HepG2 (cell line): ENCODE results near the gene CRIM1. TPM values are rescaled to one million over a fixed set of nuclear protein-coding genes. Genes with fewer than 3 reads are reported as not detected.

ENCODE experiments used
- ARNT2 ChIP-seq: sonication (generic); formaldehyde crosslinking; IDR thresholded peaks from 2 replicates; pipeline ENCODE4 v1.8.0; 2022; ENCODE audit warnings: mild to moderate bottlenecking, low read depth, missing genetic modification reagents, moderate library complexity
- BCL3 ChIP-seq: sonication (generic); formaldehyde crosslinking; IDR thresholded peaks from 2 replicates; pipeline ENCODE4 v1.5.1; 2020; ENCODE audit warnings: mild to moderate bottlenecking, missing genetic modification reagents, moderate library complexity
- CENPX ChIP-seq: sonication (generic); formaldehyde crosslinking; IDR thresholded peaks from 2 replicates; pipeline ENCODE4 v1.9.0; 2021; ENCODE audit warnings: mild to moderate bottlenecking, missing genetic modification reagents, moderate library complexity
- ERF ChIP-seq: IDR thresholded peaks from 2 replicates; pipeline ENCODE4 v1.6.1; 2018; ENCODE audit warnings: missing biosample characterization, missing genetic modification reagents
- HMG20B ChIP-seq: conservative IDR thresholded peaks from 2 replicates; pipeline ENCODE4 v1.6.1; 2016; ENCODE audit warnings: missing genetic modification reagents, missing compliant biosample characterization
- KLF15 ChIP-seq: sonication (generic); formaldehyde crosslinking; IDR thresholded peaks from 2 replicates; pipeline ENCODE4 v1.8.1; 2023; ENCODE audit warnings: borderline replicate concordance, mild to moderate bottlenecking, inconsistent platforms, missing genetic modification reagents, mixed read lengths
- LCORL ChIP-seq, 2 experiments: fragments of 450-650 bp in 1 of 2; sonication (generic) in 1 of 2; formaldehyde crosslinking in 1 of 2; IDR thresholded peaks; 2 replicates each; pipeline versions ENCODE4 v1.5.0 to v1.6.1; 2017 to 2020; ENCODE audit warnings: antibody characterized with exemption in 1 of 2, missing genetic modification reagents in 1 of 2
- MAX ChIP-seq: IDR thresholded peaks from 2 replicates; pipeline ENCODE4 v1.6.1; 2012; ENCODE audit warnings: inconsistent platforms
- RCOR2 ChIP-seq: IDR thresholded peaks from 2 replicates; pipeline ENCODE4 v1.6.1; 2016; ENCODE audit warnings: missing biosample characterization, missing genetic modification reagents
- REXO4 ChIP-seq: sonication (generic); formaldehyde crosslinking; IDR thresholded peaks from 2 replicates; pipeline ENCODE4 v1.8.0; 2022; ENCODE audit warnings: missing genetic modification reagents, mild to moderate bottlenecking, borderline replicate concordance
- SAP130 ChIP-seq: IDR thresholded peaks from 2 replicates; pipeline ENCODE4 v1.6.1; 2016; ENCODE audit warnings: low read depth
- SNAPC4 ChIP-seq: sonication (generic); formaldehyde crosslinking; IDR thresholded peaks from 2 replicates; pipeline ENCODE4 v1.4.0; 2020; ENCODE audit warnings: mild to moderate bottlenecking, missing genetic modification reagents
- TFDP1 ChIP-seq: IDR thresholded peaks from 2 replicates; pipeline ENCODE4 v1.6.1; 2016; ENCODE audit warnings: missing compliant biosample characterization, missing genetic modification reagents, borderline replicate concordance
- YEATS2 ChIP-seq: sonication (generic); formaldehyde crosslinking; IDR thresholded peaks from 2 replicates; pipeline ENCODE4 v1.4.0; 2020; ENCODE audit warnings: missing genetic modification reagents, borderline replicate concordance
- ZBTB25 ChIP-seq: IDR thresholded peaks from 2 replicates; pipeline ENCODE4 v1.6.1; 2018; ENCODE audit warnings: missing genetic modification reagents
- ZGPAT ChIP-seq: IDR thresholded peaks from 2 replicates; pipeline ENCODE4 v1.6.1; 2016; ENCODE audit warnings: mild to moderate bottlenecking
- ZNF746 ChIP-seq: sonication (generic); formaldehyde crosslinking; IDR thresholded peaks from 2 replicates; pipeline ENCODE4 v1.8.0; 2022; ENCODE audit warnings: mild to moderate bottlenecking, missing genetic modification reagents
- ZZZ3 ChIP-seq: sonication (generic); formaldehyde crosslinking; IDR thresholded peaks from 2 replicates; pipeline ENCODE4 v1.4.0; 2020; ENCODE audit warnings: missing genetic modification reagents, mild to moderate bottlenecking, borderline replicate concordance
- polyA plus RNA-seq, 8 experiments: library from polyadenylated mRNA; depleted of rRNA in 3 of 8; stranded (reverse) in 7 of 8; unstranded in 1 of 8; fragments of >200 nt; fragmentation: Illumina TruSeq in 4 of 8; extraction: Trizol in 4 of 8; gene quantifications; 2 replicates each; pipeline versions ENCODE4 v1.2.1 to v1.2.3, GENCODE V29; 2011 to 2016; ENCODE audit warnings: low read depth in 4 of 8, missing spikeins in 1 of 8, mixed read lengths in 1 of 8; ENCODE audit not compliant: insufficient read depth in 1 of 8
- total RNA-seq, 5 experiments: library from RNA; depleted of rRNA; stranded (reverse); fragments of >200 nt; fragmentation: Illumina TruSeq; extraction: Trizol; gene quantifications; 2 replicates each; pipeline ENCODE4 v1.2.3, GENCODE V29; 2016; ENCODE audit warnings: low read depth in 1 of 5

The CRIM1 gene
- total and polyA plus RNA-seq, 2 of the 13 experiments (the other 11 are each of a cell fraction or from before 2014, with no cell fraction given), result 39.1 to 69.9 TPM

GRCh38 chr2:36380624-36381481 lies 25.3 kb downstream of the CRIM1 start (continued):
- TF ChIP-seq ZGPAT (CRISPR knock-in tag) (peak; percentile 89), CENPX (no peak), SAP130 (CRISPR knock-in tag) (peak; percentile 93), RCOR2 (CRISPR knock-in tag) (peak; percentile 98), ZZZ3 (peak; percentile 85), REXO4 (CRISPR knock-in tag) (no peak), YEATS2 (peak; percentile 62; the same call in 1 of the 2 replicates), SNAPC4 (CRISPR knock-in tag) (0 out of 2 replicates have a peak, but pooled peaks have one; percentile 38), ARNT2 (0 out of 2 replicates have a peak, but pooled peaks have one; percentile 62), BCL3 (CRISPR knock-in tag) (peak; percentile 90), ERF (CRISPR knock-in tag) (peak; percentile 84; the same call in 1 of the 2 replicates), MAX (peak; percentile 83), ZNF746 (peak; percentile 99), HMG20B (CRISPR knock-in tag) (peak; percentile 94), ZBTB25 (CRISPR knock-in tag) (peak; percentile 78), LCORL (IDR thresholded peaks at IDR 0.05) (no peak; the same call in 1 of the 2 replicates), LCORL (CRISPR knock-in tag; IDR thresholded peaks at IDR 0.05) (peak; percentile 99), TFDP1 (peak; percentile 86), KLF15 (CRISPR knock-in tag) (peak; percentile 59; the same call in 1 of the 2 replicates)
